Suprapubic skin (tissue), 4 donors: Measurements from ENCODE around the gene MED7. TPM values are rescaled to one million over a fixed set of nuclear protein-coding genes. Genes with fewer than 3 reads are reported as not detected.
"Not testable (repeated sequence)": the region's sequence is repeated elsewhere in the genome, so short reads cannot be mapped to it uniquely, and the experiment has no call there.

Experiments
- DNase-seq, 2 donors: peaks; one replicate each; pipeline ENCODE4 v3.0.0-alpha.2; 2019; ENCODE audit warnings: low spot score in 2 of 2
- H3K27ac ChIP-seq: fragments of 200-600 bp; sonication (generic); one replicate; pipeline ENCODE4 v1.5.1; 2019
- H3K27me3 ChIP-seq: fragments of 200-600 bp; sonication (generic); one replicate; pipeline ENCODE4 v1.5.1; 2019
- H3K36me3 ChIP-seq: fragments of 200-600 bp; sonication (generic); one replicate; pipeline ENCODE4 v1.5.1; 2019
- H3K4me1 ChIP-seq: fragments of 200-600 bp; sonication (generic); one replicate; pipeline ENCODE4 v1.5.1; 2019
- H3K4me3 ChIP-seq: fragments of 200-600 bp; sonication (generic); one replicate; pipeline ENCODE4 v1.5.1; 2019; ENCODE audit warnings: mild to moderate bottlenecking
- H3K9me3 ChIP-seq: fragments of 200-600 bp; sonication (generic); one replicate; pipeline ENCODE4 v1.5.1; 2019
- CTCF ChIP-seq, 2 donors: fragments of 200-600 bp in 1 of 2; fragments of 450-650 bp in 1 of 2; sonication (generic) in 1 of 2; IDR thresholded peaks; one replicate each; pipeline ENCODE4 v1.5.1; 2016 to 2019; ENCODE audit warnings: antibody characterized with exemption in 2 of 2, mild to moderate bottlenecking in 1 of 2, moderate library complexity in 1 of 2
- EP300 ChIP-seq: sonication (generic); formaldehyde crosslinking; IDR thresholded peaks from one replicate; pipeline ENCODE4 v1.6.1; 2017; ENCODE audit warnings: antibody characterized with exemption
- POLR2A ChIP-seq, 2 donors: fragments of 450-650 bp; IDR thresholded peaks; one replicate each; pipeline ENCODE4 v1.6.1; 2017; ENCODE audit warnings: antibody characterized with exemption in 2 of 2, mild to moderate bottlenecking in 2 of 2, moderate library complexity in 2 of 2
- POLR2AphosphoS5 ChIP-seq, 3 donors: sonication (generic); formaldehyde crosslinking; IDR thresholded peaks; one replicate each; pipeline ENCODE4 v1.6.1; 2017; ENCODE audit warnings: antibody characterized with exemption in 3 of 3
- WGBS: methylation state at CpG from one replicate; pipeline ENCODE4 v1.1.5; 2018; 5-methylcytosine and 5-hydroxymethylcytosine counted together
- total RNA-seq, 4 donors: library from RNA; depleted of rRNA; stranded (reverse); fragments of >200 nt; gene quantifications; one replicate each; pipeline ENCODE4 v1.1.0, GENCODE V29; 2016

Gene MED7, protein sequence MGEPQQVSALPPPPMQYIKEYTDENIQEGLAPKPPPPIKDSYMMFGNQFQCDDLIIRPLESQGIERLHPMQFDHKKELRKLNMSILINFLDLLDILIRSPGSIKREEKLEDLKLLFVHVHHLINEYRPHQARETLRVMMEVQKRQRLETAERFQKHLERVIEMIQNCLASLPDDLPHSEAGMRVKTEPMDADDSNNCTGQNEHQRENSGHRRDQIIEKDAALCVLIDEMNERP
- total RNA-seq = 10 to 100 TPM in 2 of 4 donors, 1 to 10 TPM in 2; 5.5 to 13.6 (median 8.9) TPM

DNA sequence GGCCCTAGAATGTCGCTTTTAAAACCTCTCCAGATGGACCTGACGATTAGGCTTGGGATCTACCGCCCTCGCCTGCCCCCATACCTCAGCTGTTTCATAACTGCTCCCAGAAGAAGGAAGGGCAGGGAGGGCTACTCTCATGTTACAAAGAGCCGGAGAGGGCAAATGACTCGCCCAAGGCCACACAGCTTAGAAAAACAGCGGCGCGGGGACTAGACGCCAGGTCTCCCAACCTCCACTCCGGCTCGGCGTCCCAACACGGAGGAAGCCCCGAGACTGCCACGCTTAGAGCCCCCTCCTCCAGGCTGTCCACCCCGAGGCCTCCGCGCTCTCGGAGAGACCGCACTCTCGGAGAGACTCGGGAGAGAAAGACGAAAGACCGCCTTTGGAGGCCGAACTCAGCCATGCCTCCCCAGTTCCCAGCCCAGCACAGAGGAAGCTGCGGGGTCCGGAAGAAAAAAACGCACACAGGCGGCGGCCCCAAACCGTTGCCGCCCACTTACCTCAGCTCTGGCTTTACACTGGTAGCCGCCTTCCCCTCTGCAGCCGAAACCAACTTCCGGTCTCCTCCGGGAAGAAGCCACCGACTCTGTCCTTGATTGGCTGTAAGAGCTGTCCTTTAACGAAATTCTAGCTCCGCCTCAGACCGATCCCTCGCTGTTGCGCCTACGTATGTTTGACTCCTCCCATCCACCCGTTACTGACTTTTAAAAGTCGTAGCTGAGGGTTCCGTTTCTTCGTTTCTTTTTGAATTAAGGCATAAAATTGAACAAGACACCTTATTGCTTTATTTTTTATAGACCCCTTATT is at the start of gene MED7:
TSS of gene MED7 (minus strand) at position 549 of the 810 bp plus-strand sequence. CDS start 3,434 bp downstream, outside the sequence.
- H3K27me3 ChIP-seq = no peaks in the 10 kb centered on the region
- peaks cover 12% of the 10 kb centered on the region for H3K36me3 ChIP-seq
- H3K4me3 ChIP-seq = peak within 1 kb of the TSS; percentile 77
- H3K4me1 ChIP-seq = peaks cover 17% of the 10 kb centered on the region
- H3K27ac ChIP-seq = peak within 1 kb of the TSS; percentile 94
- DNase-seq = peak; percentile 96 to 97
- WGBS = under 1% methylated on average over 26 of the region's 48 CpGs
- TF ChIP-seq EP300 = no peak
- TF ChIP-seq POLR2AphosphoS5 (IDR thresholded peaks at IDR 0.05) = peak in 2 of 3 donors; percentile 9 to 61
- peak in 1 of 2 donors; percentile 77 for TF ChIP-seq POLR2A (IDR thresholded peaks at IDR 0.05)
- H3K9me3 ChIP-seq = no peaks in the 10 kb centered on the region

DNA sequence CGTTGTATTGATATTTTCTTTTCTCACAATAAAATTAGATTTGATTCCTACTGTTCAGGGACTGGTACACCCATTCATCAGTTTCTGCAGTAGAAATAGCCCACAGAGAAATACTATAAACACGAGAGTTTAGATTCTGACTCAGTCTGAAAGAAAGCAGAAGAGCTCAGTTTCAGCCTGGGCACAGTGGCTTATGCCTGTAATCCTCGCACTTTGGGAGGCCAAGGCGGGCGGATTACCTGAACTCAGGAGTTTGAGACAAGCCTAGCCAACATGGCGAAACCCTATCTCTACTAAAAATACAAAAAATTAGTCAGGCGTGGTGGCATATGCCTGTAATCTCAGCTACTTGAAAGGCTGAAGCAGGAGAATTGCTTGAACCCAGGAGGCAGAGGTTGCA is 46.6 kb upstream of the MED7 start:
- TF ChIP-seq CTCF (IDR thresholded peaks at IDR 0.05) (no peak), EP300 (no peak), POLR2AphosphoS5 (IDR thresholded peaks at IDR 0.05) (no peak), POLR2A (IDR thresholded peaks at IDR 0.05) (no peak)
- Histone ChIP-seq H3K4me3 (no peak overlapping the region), H3K27ac (no peak overlapping the region), H3K9me3 (no peaks in the 10 kb centered on the region), H3K27me3 (no peaks in the 10 kb centered on the region), H3K36me3 (no peaks in the 10 kb centered on the region), H3K4me1 (no peaks in the 10 kb centered on the region)
- WGBS = 90% methylated on average over 7 of the region's 7 CpGs
- no peak for DNase-seq

DNA sequence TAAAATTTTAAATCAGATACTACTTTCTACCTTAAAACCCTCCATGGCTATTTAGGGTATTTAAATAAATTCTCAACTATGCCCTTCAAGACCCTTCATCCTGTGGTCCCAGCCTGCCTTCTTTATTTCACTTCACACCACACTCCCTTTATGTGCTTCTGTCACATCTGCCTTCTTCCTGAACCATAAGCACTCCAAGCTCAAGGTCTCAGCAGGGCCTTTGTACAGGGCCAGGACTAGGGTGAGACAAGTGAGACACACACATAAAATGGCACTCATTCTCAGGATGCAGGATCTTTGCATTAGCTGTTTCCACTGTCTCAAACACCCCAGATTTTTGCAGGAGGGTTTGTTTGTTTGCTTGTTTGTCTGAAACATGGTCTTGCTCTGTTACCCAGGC is 45.6 kb upstream of the MED7 start:
- Histone ChIP-seq H3K9me3 (no peaks in the 10 kb centered on the region), H3K4me3 (no peak overlapping the region), H3K27me3 (no peaks in the 10 kb centered on the region), H3K27ac (no peak overlapping the region), H3K4me1 (no peaks in the 10 kb centered on the region), H3K36me3 (no peaks in the 10 kb centered on the region)
- TF ChIP-seq CTCF (IDR thresholded peaks at IDR 0.05) = no peak
- no peak for TF ChIP-seq POLR2AphosphoS5 (IDR thresholded peaks at IDR 0.05)
- TF ChIP-seq POLR2A (IDR thresholded peaks at IDR 0.05) = no peak
- no peak for TF ChIP-seq EP300
- no peak for DNase-seq

- no peaks in the 10 kb centered on the region for H3K36me3 ChIP-seq
- 52% methylated on average over 5 of the region's 5 CpGs for WGBS
- no peaks in the 10 kb centered on the region for H3K9me3 ChIP-seq
- H3K4me1 ChIP-seq = no peaks in the 10 kb centered on the region
- H3K27me3 ChIP-seq = no peaks in the 10 kb centered on the region
- DNase-seq = no peak
- TF ChIP-seq CTCF (IDR thresholded peaks at IDR 0.05) (no peak), EP300 (no peak), POLR2A (IDR thresholded peaks at IDR 0.05) (no peak), POLR2AphosphoS5 (IDR thresholded peaks at IDR 0.05) (no peak)
- H3K4me3 ChIP-seq = no peak overlapping the region
- H3K27ac ChIP-seq = no peak overlapping the region
Observed at GRCh38 chr5:157187046-157187754, 44.5 kb upstream of the MED7 start.

DNA sequence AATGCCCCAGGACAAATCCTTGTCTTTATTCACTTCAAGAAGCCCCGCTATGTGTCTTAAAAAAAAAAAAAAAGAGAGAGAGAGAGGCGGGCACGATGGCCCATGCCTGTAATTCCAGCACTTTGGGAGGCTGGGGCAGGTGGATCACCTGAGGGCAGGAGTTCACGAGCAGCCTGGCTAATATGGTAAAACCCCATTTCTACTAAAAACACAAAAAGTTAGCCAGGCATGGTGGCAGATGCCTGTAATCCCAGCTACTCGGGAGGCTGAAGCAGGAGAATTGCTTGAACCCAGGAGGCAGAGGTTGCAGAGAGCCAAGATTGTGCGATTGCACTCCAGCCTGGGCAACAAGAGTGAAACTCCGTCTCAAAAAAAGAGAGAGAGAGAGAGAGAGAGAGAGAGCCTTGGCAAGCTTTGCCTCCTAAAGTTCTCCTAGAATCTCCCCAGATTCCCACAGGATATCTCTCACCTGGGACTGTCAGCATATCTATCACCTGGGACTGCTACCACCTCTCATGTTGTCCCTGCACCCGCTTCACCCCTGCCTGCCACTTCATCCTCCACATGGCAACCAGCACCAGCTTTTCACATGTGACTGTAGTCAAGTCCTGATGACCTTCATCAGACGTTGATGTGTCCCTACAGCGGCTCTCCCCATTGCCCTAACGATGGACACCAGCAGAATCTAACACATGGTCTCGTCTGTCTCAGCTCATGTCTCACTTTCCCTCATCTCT is 43.8 kb upstream of the MED7 start:
- no peak for DNase-seq
- TF ChIP-seq EP300 (no peak), POLR2A (IDR thresholded peaks at IDR 0.05) (no peak), CTCF (IDR thresholded peaks at IDR 0.05) (no peak), POLR2AphosphoS5 (IDR thresholded peaks at IDR 0.05) (no peak)
- no peaks in the 10 kb centered on the region for H3K36me3 ChIP-seq
- WGBS = 77% methylated on average over 12 of the region's 12 CpGs
- H3K9me3 ChIP-seq = no peaks in the 10 kb centered on the region
- H3K27me3 ChIP-seq = no peaks in the 10 kb centered on the region
- H3K4me1 ChIP-seq = no peaks in the 10 kb centered on the region
- no peak overlapping the region for H3K27ac ChIP-seq
- no peak overlapping the region for H3K4me3 ChIP-seq

DNA sequence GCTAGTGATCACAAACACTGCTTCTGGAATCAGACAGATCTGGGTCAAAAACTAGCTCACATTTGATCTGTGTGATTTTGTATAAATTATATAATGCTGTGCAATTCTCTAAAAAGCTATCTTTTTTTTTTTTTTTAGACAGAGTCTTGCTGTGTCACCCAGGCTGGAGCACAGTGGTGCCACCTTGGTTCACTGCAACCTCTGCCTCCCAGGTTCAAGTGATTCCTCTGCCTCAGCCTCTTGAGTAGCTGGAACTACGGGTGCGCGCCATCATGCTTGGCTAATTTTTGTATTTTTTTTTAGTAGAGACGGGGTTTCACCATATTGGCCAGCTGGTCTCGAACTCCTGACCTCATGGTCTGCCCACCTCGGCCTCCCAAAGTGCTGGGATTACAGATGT is 42.5 kb upstream of the MED7 start:
- DNase-seq, H3K27ac ChIP-seq, H3K4me3 ChIP-seq, H3K27me3 ChIP-seq, H3K9me3 ChIP-seq, H3K36me3 ChIP-seq, H3K4me1 ChIP-seq: not testable (repeated sequence)
- 86% methylated on average over 6 of the region's 6 CpGs for WGBS
